Ovary (tissue), 9 donors: Measurements from ENCODE around the gene INMT. TPM values are rescaled to one million over a fixed set of nuclear protein-coding genes. Genes with fewer than 3 reads are reported as not detected.

ENCODE experiments used
- DNase-seq, 5 donors: peaks; one replicate each; pipeline ENCODE4 v3.0.0-alpha.2; 2019 to 2020
- H3K27ac ChIP-seq, 2 donors: fragments of 200-600 bp; one replicate each; pipeline versions ENCODE4 v1.5.1 to v1.8.0; 2019 to 2022
- H3K27me3 ChIP-seq: fragments of 200-600 bp; one replicate; pipeline ENCODE4 v1.8.0; 2022
- H3K36me3 ChIP-seq: fragments of 200-600 bp; sonication (generic); one replicate; pipeline ENCODE4 v1.5.1; 2019
- H3K4me1 ChIP-seq: one replicate; pipeline ENCODE4 v1.8.1; 2013; ENCODE audit warnings: mild to moderate bottlenecking, moderate library complexity; ENCODE audit not compliant: insufficient read depth
- H3K4me3 ChIP-seq: fragments of 200-600 bp; sonication (generic); one replicate; pipeline ENCODE4 v1.5.1; 2017
- H3K9me3 ChIP-seq, 2 donors: fragments of 200-600 bp in 1 of 2; sonication (generic) in 1 of 2; one replicate each; pipeline versions ENCODE4 v1.5.1 to v1.8.1; 2013 to 2019; ENCODE audit warnings: mild to moderate bottlenecking in 1 of 2, moderate library complexity in 1 of 2
- CTCF ChIP-seq, 3 donors: fragments of 450-650 bp in 2 of 3; fragments of 200-600 bp in 1 of 3; IDR thresholded peaks; one replicate each; pipeline versions ENCODE4 v1.5.1 to v1.8.0; 2016 to 2022; ENCODE audit warnings: antibody characterized with exemption in 3 of 3, mild to moderate bottlenecking in 1 of 3
- EP300 ChIP-seq: sonication (generic); formaldehyde crosslinking; IDR thresholded peaks from one replicate; pipeline ENCODE4 v1.6.1; 2017; ENCODE audit warnings: antibody characterized with exemption
- POLR2A ChIP-seq: fragments of 450-650 bp; IDR thresholded peaks from one replicate; pipeline ENCODE4 v1.6.1; 2017; ENCODE audit warnings: antibody characterized with exemption, mild to moderate bottlenecking, moderate library complexity
- WGBS, 3 donors: extraction: QIAGEN DNeasy Blood & Tissue Kit in 1 of 3; methylation state at CpG; one replicate each; pipeline versions ENCODE4 v1.1.5 to v1.1.7; 2013 to 2017; 5-methylcytosine and 5-hydroxymethylcytosine counted together
- intact Hi-C, 4 donors: fragments of 100-400 bp; cut with DNase I; formaldehyde crosslinking; loops; one replicate each; pipeline versions ENCODE4 v1.11.0 to v1.15.1; 2022 to 2023
- polyA plus RNA-seq, 2 donors: library from polyadenylated mRNA; stranded (reverse); fragments of 200-250 nt in 1 of 2; fragments of 350-450 nt in 1 of 2; fragmentation: Illumina TruSeq in 1 of 2; extraction: RNeasy Lipid Tissue Mini Kit (QIAGEN cat#74804) in 1 of 2; gene quantifications; one replicate each; pipeline ENCODE4 v1.2.3, GENCODE V29; 2013 to 2014
- total RNA-seq, 7 donors: library from RNA; depleted of rRNA in 2 of 7; stranded (reverse); fragments of >200 nt in 2 of 7; fragmentation: NEBNext Ultra II Directional in 3 of 7; extraction: Animal tissue kit (Norgen Biotek cat#: 25700) in 3 of 7; gene quantifications; one replicate each; pipeline versions ENCODE4 v1.1.0 to v1.2.4, GENCODE V29; 2016 to 2023
- donor health status: DM: no; HTN: no; CAD: no; lungs with moderate emphysema.
- donor health status: DM: no; HTN: no; CAD: no.
- donor health status: Bipolar disorder and iron deficiency.
- donor health status: DM: yes; HTN: yes; CAD: no.
- donor health status: DM: no; HTN: no; CAD: no.
- donor health status: DM: yes; HTN: yes; CAD: no.

INMT gene
- total and polyA plus RNA-seq, 9 donors, result 0.99 to 153 (median 37.3) TPM

GRCh38 chr7:30771880-30772425 is 20.0 kb downstream of the INMT start:
- Histone ChIP-seq H3K9me3 (no peaks in the 10 kb centered on the region), H3K27me3 (no peaks in the 10 kb centered on the region), H3K4me3 (peak overlapping the region; percentile 75), H3K4me1 (peaks cover 4% of the 10 kb centered on the region), H3K36me3 (no peaks in the 10 kb centered on the region), H3K27ac (peak overlapping the region in 1 of 2 donors; percentile 80)
- intact Hi-C loops, result no loop called here
- peak in 1 of 5 donors; percentile 39 for DNase-seq
- TF ChIP-seq CTCF (IDR thresholded peaks at IDR 0.05) (no peak), POLR2A (no peak), EP300 (no peak)
- 1 to 3% (median 3%) methylated on average over 14 to 15 of the region's 15 CpGs for WGBS, 3 donors

GRCh38 chr7:30772984-30773383 is 21.0 kb downstream of the INMT start:
- Histone ChIP-seq H3K27me3 (no peaks in the 10 kb centered on the region), H3K27ac (no peak overlapping the region), H3K9me3 (no peaks in the 10 kb centered on the region), H3K36me3 (no peaks in the 10 kb centered on the region), H3K4me1 (peaks cover 10% of the 10 kb centered on the region), H3K4me3 (no peak overlapping the region)
- 62 to 85% (median 67%) methylated on average over 5 to 6 of the region's 6 CpGs for WGBS, 3 donors
- TF ChIP-seq CTCF (IDR thresholded peaks at IDR 0.05), result no peak
- no peak for TF ChIP-seq EP300
- no peak for TF ChIP-seq POLR2A
- no peak for DNase-seq
- intact Hi-C loops, result no loop called here

- Histone ChIP-seq H3K27me3 (no peaks in the 10 kb centered on the region), H3K27ac (no peak overlapping the region), H3K36me3 (no peaks in the 10 kb centered on the region), H3K4me1 (peaks cover 12% of the 10 kb centered on the region), H3K4me3 (no peak overlapping the region), H3K9me3 (no peaks in the 10 kb centered on the region)
- intact Hi-C loops, result no loop called here
- TF ChIP-seq CTCF (IDR thresholded peaks at IDR 0.05), result no peak
- no peak for TF ChIP-seq EP300
- TF ChIP-seq POLR2A, result no peak
- no peak for DNase-seq
Measured at GRCh38 chr7:30775992-30776391, 24.1 kb downstream of the INMT start.

GRCh38 chr7:30776971-30777370 is 25.0 kb downstream of the INMT start:
- TF ChIP-seq CTCF (IDR thresholded peaks at IDR 0.05) (no peak), EP300 (no peak), POLR2A (no peak)
- Histone ChIP-seq H3K36me3 (no peaks in the 10 kb centered on the region), H3K9me3 (no peaks in the 10 kb centered on the region), H3K4me1 (peaks cover 12% of the 10 kb centered on the region), H3K4me3 (no peak overlapping the region), H3K27ac (no peak overlapping the region), H3K27me3 (no peaks in the 10 kb centered on the region)
- 24 to 32% (median 25%) methylated on average over 4 of the region's 4 CpGs for WGBS, 3 donors
- intact Hi-C loops, result no loop called here
- DNase-seq, result peak; percentile 46 to 81 (median 74)
